Thyroid gland (tissue), 4 donors: ENCODE results near the gene ZNF283.
A peak's percentile ranks its signal among the peaks of the same experiment; 100 is the strongest.

ENCODE experiments used
- CTCF ChIP-seq, 6 experiments: fragments of 200-600 bp in 3 of 6; fragments of 450-650 bp in 3 of 6; sonication (generic) in 3 of 6; IDR thresholded peaks; one replicate each; pipeline ENCODE4 v1.5.1; 2016 to 2019; ENCODE audit warnings: antibody characterized with exemption in 6 of 6, mild to moderate bottlenecking in 2 of 6, inconsistent platforms in 1 of 6, moderate library complexity in 1 of 6
- POLR2A ChIP-seq, 2 donors: fragments of 450-650 bp; IDR thresholded peaks; one replicate each; pipeline ENCODE4 v1.6.1; 2017; ENCODE audit warnings: antibody characterized with exemption in 2 of 2, mild to moderate bottlenecking in 2 of 2, moderate library complexity in 1 of 2

GRCh38 chr19:43826787-43827754, at the start of gene ZNF283:
- no peak for TF ChIP-seq CTCF (IDR thresholded peaks at IDR 0.05)
- peak in 1 of 2 donors; percentile 19 for TF ChIP-seq POLR2A (IDR thresholded peaks at IDR 0.05)
